Measurements from ENCODE around the gene PKD1.

DNA sequence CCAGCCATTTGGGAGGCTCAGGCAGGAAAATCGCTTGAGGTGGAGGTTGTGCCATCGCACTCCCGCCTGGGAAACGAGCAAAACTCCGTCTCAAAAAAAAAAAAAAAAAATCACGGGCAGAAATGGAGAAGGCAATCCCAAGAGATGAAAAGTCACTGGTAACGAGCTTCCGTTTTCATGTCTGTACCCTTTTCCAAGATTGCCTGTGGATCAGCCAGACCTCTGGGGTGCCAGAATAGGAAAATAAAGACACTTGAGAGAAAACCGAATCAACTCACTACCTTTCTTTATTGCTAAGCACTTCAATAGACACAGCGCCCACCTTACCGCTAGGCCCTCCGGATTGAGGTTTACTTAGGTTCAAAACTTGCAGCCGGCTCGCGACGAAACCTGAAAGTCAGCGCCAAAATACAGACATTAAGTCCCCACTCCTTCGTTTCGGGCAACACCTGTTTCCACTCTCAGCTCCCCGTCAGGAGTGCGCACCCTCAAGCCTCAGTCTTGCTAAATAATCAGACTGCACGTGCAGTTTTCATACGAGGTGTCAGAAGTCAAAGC lies 18.9 kb upstream of the PKD1 start:
- TF ChIP-seq POLR2A (IDR thresholded peaks at IDR 0.05): no peak
- TF ChIP-seq, protein P1, sequence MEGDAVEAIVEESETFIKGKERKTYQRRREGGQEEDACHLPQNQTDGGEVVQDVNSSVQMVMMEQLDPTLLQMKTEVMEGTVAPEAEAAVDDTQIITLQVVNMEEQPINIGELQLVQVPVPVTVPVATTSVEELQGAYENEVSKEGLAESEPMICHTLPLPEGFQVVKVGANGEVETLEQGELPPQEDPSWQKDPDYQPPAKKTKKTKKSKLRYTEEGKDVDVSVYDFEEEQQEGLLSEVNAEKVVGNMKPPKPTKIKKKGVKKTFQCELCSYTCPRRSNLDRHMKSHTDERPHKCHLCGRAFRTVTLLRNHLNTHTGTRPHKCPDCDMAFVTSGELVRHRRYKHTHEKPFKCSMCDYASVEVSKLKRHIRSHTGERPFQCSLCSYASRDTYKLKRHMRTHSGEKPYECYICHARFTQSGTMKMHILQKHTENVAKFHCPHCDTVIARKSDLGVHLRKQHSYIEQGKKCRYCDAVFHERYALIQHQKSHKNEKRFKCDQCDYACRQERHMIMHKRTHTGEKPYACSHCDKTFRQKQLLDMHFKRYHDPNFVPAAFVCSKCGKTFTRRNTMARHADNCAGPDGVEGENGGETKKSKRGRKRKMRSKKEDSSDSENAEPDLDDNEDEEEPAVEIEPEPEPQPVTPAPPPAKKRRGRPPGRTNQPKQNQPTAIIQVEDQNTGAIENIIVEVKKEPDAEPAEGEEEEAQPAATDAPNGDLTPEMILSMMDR (IDR thresholded peaks at IDR 0.05 in 4 of 5, conservative IDR thresholded peaks at IDR 0.05 in 1 of 5): peak in 1 of 5 experiments; percentile 18
